Smooth muscle cell (in vitro differentiated cells): ENCODE measurements around the gene SH2B2. TPM values are rescaled to one million over a fixed set of nuclear protein-coding genes. Genes with fewer than 3 reads are reported as not detected.

Source experiments
- DNase-seq: peaks from one replicate; lab custom pipeline; 2025; ENCODE audit not compliant: unreplicated experiment; lab: John Stamatoyannopoulos, UW
- H2AFZ ChIP-seq: fragments of 200-600 bp; sonication (generic); 2 replicates; pipeline ENCODE4 v1.6.0; 2016; ENCODE audit warnings: antibody characterized with exemption, low read depth, mild to moderate bottlenecking
- H3F3A ChIP-seq: fragments of 200-600 bp; sonication (generic); 2 replicates; pipeline ENCODE4 v1.6.0; 2017; ENCODE audit warnings: antibody characterized with exemption, low read depth
- H3K27ac ChIP-seq: fragments of 200-600 bp; sonication (generic); 2 replicates; pipeline ENCODE4 v1.5.1; 2016; ENCODE audit warnings: low read depth, mild to moderate bottlenecking
- H3K27me3 ChIP-seq: fragments of 200-600 bp; sonication (generic); 2 replicates; pipeline ENCODE4 v1.6.1; 2016; ENCODE audit warnings: low read depth, mild to moderate bottlenecking
- H3K36me3 ChIP-seq: fragments of 200-600 bp; sonication (generic); 2 replicates; pipeline ENCODE4 v1.5.1; 2016; ENCODE audit warnings: low read depth
- H3K4me1 ChIP-seq: fragments of 200-600 bp; sonication (generic); 2 replicates; pipeline ENCODE4 v1.5.1; 2016; ENCODE audit warnings: low read depth
- H3K4me2 ChIP-seq: fragments of 200-600 bp; sonication (generic); 2 replicates; pipeline ENCODE4 v1.6.0; 2016; ENCODE audit warnings: mild to moderate bottlenecking
- H3K4me3 ChIP-seq: fragments of 200-600 bp; sonication (generic); 2 replicates; pipeline ENCODE4 v1.5.1; 2016; ENCODE audit warnings: mild to moderate bottlenecking
- H3K79me2 ChIP-seq: fragments of 200-600 bp; sonication (generic); 2 replicates; pipeline ENCODE4 v1.6.0; 2016; ENCODE audit warnings: low read depth, mild to moderate bottlenecking
- H3K9ac ChIP-seq: fragments of 200-600 bp; sonication (generic); 2 replicates; pipeline ENCODE4 v1.6.0; 2016; ENCODE audit warnings: low read depth
- H3K9me3 ChIP-seq: fragments of 200-600 bp; sonication (generic); replicated peaks from 2 replicates; pipeline ENCODE4 v1.5.1; 2016; ENCODE audit warnings: low read depth
- H4K20me1 ChIP-seq: fragments of 200-600 bp; sonication (generic); 2 replicates; pipeline ENCODE4 v1.6.0; 2016; ENCODE audit warnings: low read depth
- CTCF ChIP-seq: fragments of 200-600 bp; sonication (generic); IDR thresholded peaks from 2 replicates; pipeline ENCODE4 v1.5.1; 2017; ENCODE audit warnings: borderline replicate concordance, mild to moderate bottlenecking, antibody characterized with exemption; ENCODE audit not compliant: insufficient read depth, poor library complexity, severe bottlenecking
- WGBS: methylation state at CpG from one replicate; pipeline ENCODE4 v1.1.7; 2016; ENCODE audit warnings: low lambda C conversion rate; 5-methylcytosine and 5-hydroxymethylcytosine counted together
- polyA plus RNA-seq: library from polyadenylated mRNA; unstranded; fragments of >200 nt; fragmentation: Nextera tagmentation; extraction: Ambion mirVana; gene quantifications from 2 replicates; pipeline ENCODE4 v1.2.1, GENCODE V29; 2016
- total RNA-seq: library from RNA; depleted of rRNA; stranded (reverse); fragments of >200 nt; gene quantifications from 2 replicates; pipeline ENCODE4 v1.2.3, GENCODE V29; 2014

The SH2B2 gene
- total and polyA plus RNA-seq, 2 experiments from 2014 or later, result 8.2 to 12.4 TPM

GRCh38 chr7:102282465-102283362 is 4.0 kb upstream of the SH2B2 start:
- Histone ChIP-seq H4K20me1 (no peaks in the 10 kb centered on the region), H3K79me2 (no peaks in the 10 kb centered on the region), H3K27me3 (no peaks in the 10 kb centered on the region), H3K9me3 (no peaks in the 10 kb centered on the region), H3K4me3 (no peak overlapping the region), H3K4me2 (no peak overlapping the region), H3K4me1 (peaks cover 10% of the 10 kb centered on the region), H3K9ac (no peak overlapping the region), H3K27ac (no peak overlapping the region), H3K36me3 (no peaks in the 10 kb centered on the region), H2AFZ (no peak overlapping the region), H3F3A (no peaks in the 10 kb centered on the region)
- 91% methylated on average over 30 of the region's 32 CpGs for WGBS
- no peak for TF ChIP-seq CTCF
- DNase-seq, result no peak

- Histone ChIP-seq H3K4me3 (no peak overlapping the region), H3K36me3 (no peaks in the 10 kb centered on the region), H2AFZ (no peak overlapping the region), H3K4me1 (peaks cover 17% of the 10 kb centered on the region), H3F3A (no peaks in the 10 kb centered on the region), H3K79me2 (no peaks in the 10 kb centered on the region), H3K27ac (no peak overlapping the region), H3K4me2 (no peak overlapping the region), H3K27me3 (no peaks in the 10 kb centered on the region), H3K9ac (no peak overlapping the region), H3K9me3 (no peaks in the 10 kb centered on the region), H4K20me1 (peaks cover 9% of the 10 kb centered on the region)
- no peak for TF ChIP-seq CTCF
- DNase-seq, result no peak
- WGBS, result 88% methylated on average over 9 of the region's 10 CpGs
Observed at GRCh38 chr7:102283477-102284189, 3.0 kb upstream of the SH2B2 start.

GRCh38 chr7:102284399-102284798 is 2.3 kb upstream of the SH2B2 start:
- TF ChIP-seq CTCF, result no peak
- no peaks in the 10 kb centered on the region for H3K36me3 ChIP-seq
- WGBS, result 91% methylated on average over 12 of the region's 12 CpGs

More at GRCh38 chr7:102284399-102284798, 2.3 kb upstream of the SH2B2 start:
- Histone ChIP-seq H4K20me1 (peaks cover 17% of the 10 kb centered on the region), H3K4me3 (no peak overlapping the region), H3K9ac (no peak overlapping the region), H2AFZ (no peak overlapping the region), H3K79me2 (no peaks in the 10 kb centered on the region), H3K27me3 (no peaks in the 10 kb centered on the region), H3K4me1 (peaks cover 17% of the 10 kb centered on the region), H3K4me2 (no peak overlapping the region), H3K9me3 (no peaks in the 10 kb centered on the region), H3F3A (no peaks in the 10 kb centered on the region), H3K27ac (no peak overlapping the region)
- no peak for DNase-seq
